K562 treated with DMSO at 1 percent for 24 hours (cell line): ENCODE data around the gene GABBR1. TPM values are rescaled to one million over a fixed set of nuclear protein-coding genes. Genes with fewer than 3 reads are reported as not detected.

Experiments used
- total RNA-seq: library from RNA; unstranded; fragments of 300-600 nt; gene quantifications from 2 replicates; pipeline ENCODE4 v1.2.3, GENCODE V29; 2022; ENCODE audit warnings: low read depth; ENCODE audit not compliant: insufficient read depth

The GABBR1 gene
- 9.9 and 10.5 TPM in 2 replicates for total RNA-seq

DNA sequence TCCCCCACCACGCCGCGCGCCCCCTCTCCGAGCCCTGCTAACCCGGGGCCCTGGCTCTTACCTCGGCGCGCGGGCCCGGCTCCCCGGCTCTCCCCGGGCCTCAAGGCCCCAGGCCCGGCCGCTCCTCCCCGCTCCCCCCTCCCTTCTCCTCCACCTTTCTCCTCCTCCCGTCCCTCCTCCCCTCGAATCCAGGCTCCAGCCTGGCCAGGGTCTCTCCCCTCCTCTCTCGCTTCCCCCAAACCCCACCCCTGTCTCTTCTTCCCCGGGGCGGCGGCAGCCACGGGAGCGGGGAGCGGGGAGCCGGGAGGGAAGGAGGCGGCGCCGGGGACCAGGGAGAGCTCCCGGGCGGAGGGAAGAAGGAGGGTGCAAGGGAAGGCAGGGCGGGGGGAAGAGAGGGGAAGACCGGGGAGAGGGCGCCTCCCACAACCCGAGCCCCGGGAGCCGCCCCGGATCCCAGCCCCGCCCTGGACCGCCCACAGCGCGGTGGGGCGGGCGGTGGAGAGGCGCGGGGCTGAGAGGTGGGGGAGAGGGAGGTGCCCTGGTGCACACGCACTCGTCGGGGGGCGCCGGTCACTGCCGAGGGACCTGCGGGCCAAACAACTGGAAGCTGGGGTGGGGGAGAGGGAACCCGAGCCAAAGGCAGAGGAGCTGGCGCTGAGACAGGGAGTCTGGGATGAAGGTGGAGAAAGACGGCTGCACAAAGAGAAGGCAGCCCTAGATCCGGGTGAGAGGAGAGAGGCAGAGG is at the start of gene GABBR1:
Gene GABBR1 (minus strand): TSS at position 395 of the 745 bp plus-strand sequence. CDS start 798 bp downstream, outside the sequence.

DNA sequence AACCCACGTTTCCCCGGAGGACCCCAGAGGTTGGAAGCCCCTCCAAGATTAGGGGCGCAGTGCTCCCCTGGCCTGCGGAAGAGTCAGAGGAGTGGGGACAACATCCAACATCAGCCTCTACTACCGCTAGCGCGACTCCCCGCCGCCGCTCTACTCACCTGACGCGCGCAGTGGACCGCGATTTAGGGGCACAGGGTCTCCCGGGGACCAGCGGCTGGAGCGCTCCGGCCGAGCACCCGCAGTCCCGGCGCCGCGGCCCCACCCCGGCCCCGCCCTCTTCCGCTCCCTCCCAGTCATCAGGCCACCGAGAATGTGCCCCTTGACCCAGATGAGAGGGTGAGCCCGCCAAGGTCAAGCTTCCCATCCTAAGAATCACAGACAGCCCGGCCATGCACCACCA is 47.9 kb upstream of the GABBR1 start, which contains the start of gene ZFP57:
Gene ZFP57 (minus strand): TSS at position 249 of the 400 bp plus-strand sequence. CDS start 4,149 bp downstream, outside the sequence.

DNA sequence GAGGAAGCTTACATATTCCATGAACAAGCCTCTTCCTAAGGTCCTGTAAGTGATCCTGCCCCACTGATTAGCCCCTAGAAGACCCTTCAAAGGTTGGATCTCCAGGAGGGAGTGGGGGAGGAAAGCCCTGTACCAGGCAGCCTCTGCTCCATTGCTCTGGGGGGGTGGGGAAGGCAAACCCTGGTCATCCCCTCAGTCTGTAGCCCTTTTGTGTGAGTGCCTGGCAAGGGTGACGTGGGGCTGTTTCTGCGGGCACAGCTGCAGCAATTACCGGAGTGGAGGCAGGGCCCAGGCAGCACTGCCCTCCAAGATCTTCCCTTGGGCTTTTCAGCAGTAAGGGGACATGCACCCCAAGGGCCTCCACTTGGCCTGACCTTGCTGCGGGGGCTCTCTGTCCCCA is 23.8 kb upstream of the GABBR1 start, which contains the start of gene MOG:
Gene MOG (plus strand): TSS at position 295 of the 400 bp plus-strand sequence. CDS start 118 bp downstream, outside the sequence.

DNA sequence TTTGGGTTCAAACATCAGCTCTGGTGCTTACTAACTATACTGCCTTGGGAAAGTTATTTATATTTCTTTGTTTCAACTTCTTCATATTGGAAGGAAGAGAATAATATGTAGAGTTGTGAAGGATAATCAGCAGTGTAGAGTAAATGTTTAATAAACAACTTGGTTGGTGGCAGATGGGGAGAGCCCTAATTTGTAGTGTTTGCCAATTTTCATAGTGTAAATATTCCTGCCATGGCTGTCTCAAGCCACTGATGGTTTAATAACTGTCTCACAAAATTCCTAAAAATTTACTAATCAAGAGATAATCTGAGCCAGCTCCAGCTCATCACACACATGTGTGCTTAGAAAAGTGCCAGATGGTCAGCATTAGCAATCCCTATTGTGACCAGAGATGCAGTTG is 48.2 kb downstream of the GABBR1 start, which contains the start of gene OR2H2:
Gene OR2H2 (plus strand): TSS at position 301 of the 400 bp plus-strand sequence. CDS start 2,824 bp downstream, outside the sequence.

DNA sequence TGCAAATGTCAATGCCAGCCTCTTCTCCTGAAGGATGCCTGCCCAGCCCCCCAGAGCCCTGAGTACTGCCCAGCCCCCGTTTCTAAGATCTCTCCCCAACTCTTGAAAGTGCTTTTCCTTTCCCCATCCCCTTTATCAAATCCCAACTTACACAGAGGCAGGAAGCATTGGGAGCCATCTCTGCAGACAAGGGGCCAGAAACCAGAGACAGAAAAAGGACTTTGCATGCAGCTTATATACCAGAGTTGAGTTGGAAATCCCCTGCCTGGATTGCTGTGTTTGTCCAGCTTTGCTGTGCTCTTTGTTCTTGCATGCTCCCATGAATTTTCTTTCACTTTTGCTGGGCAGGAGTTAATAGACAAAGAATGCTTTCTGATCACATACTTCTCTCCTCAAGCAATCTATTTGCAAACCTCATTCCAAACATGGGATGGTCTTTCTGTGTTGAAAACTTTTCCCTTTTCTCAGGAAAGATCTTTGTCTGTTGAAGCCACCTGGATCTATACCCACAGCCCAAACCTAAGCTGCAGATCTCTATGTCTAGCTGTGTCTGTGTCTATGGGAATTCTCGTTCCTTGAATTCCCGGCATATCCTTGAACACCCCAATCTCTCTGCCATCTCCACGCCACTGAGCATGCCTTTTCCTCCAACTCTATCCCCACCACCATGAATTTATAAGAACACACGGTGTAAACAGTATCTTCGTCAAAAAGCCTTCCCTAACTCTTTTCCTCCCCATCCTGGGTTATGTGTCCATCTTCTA is 73.3 kb downstream of the GABBR1 start, which contains the start of gene UBD:
Gene UBD (minus strand): TSS at position 209 of the 764 bp plus-strand sequence. CDS start 31 bp downstream, at position 178.

Other genes with a start within 250 kb of the GABBR1 start
- not detected in 2 replicates for gene OR12D2, start 237.6 kb downstream of the GABBR1 start, total RNA-seq
- not detected in 2 replicates for gene OR12D1, start 218.3 kb downstream of the GABBR1 start, total RNA-seq
- not detected in 2 replicates for gene OR10C1, start 193.9 kb downstream of the GABBR1 start, total RNA-seq
- not detected in 2 replicates for gene OR11A1, start 176.1 kb downstream of the GABBR1 start, total RNA-seq
- not detected in 2 replicates for gene OR2H1, start 176.0 kb downstream of the GABBR1 start, total RNA-seq
- gene MAS1L, start 145.2 kb downstream of the GABBR1 start, total RNA-seq, result not detected in 2 replicates
- gene UBD, start 73.5 kb downstream of the GABBR1 start, total RNA-seq, result 1.2 and 1.8 TPM in 2 replicates
- not detected in 2 replicates for gene OR2H2, start 48.1 kb downstream of the GABBR1 start, total RNA-seq
- gene MOG, start 23.9 kb upstream of the GABBR1 start, total RNA-seq, result not detected in 2 replicates
- 0.19 TPM in 1 of 2 replicates, not detected in the other for gene ZFP57, start 48.0 kb upstream of the GABBR1 start, total RNA-seq
- not detected in 2 replicates for gene HLA-F, start 90.3 kb upstream of the GABBR1 start, total RNA-seq
- gene HLA-G, start 194.6 kb upstream of the GABBR1 start, total RNA-seq, result not detected in 2 replicates